Nephron progenitor cell (in vitro differentiated cells): ENCODE measurements around the gene CDH6.

Experiments used
- DNase-seq: peaks from one replicate; pipeline ENCODE4 v3.0.0; 2021
- H3K27ac Mint-ChIP-seq: 2 replicates; pipeline ENCODE4 v1.8.0; 2021; ENCODE audit warnings: mild to moderate bottlenecking, moderate library complexity, mixed read lengths
- H3K27me3 Mint-ChIP-seq: 2 replicates; pipeline ENCODE4 v1.8.0; 2021; ENCODE audit warnings: mild to moderate bottlenecking, low read depth, mixed read lengths; ENCODE audit not compliant: poor library complexity
- H3K36me3 Mint-ChIP-seq: 2 replicates; pipeline ENCODE4 v1.8.0; 2021; ENCODE audit warnings: low read depth, mixed read lengths
- H3K4me1 Mint-ChIP-seq: 2 replicates; pipeline ENCODE4 v1.8.0; 2021; ENCODE audit warnings: mixed read lengths
- H3K4me3 Mint-ChIP-seq: 2 replicates; pipeline ENCODE4 v1.8.0; 2021; ENCODE audit warnings: mild to moderate bottlenecking, moderate library complexity, mixed read lengths
- H3K9me3 Mint-ChIP-seq: 2 replicates; pipeline ENCODE4 v1.8.0; 2021; ENCODE audit warnings: mild to moderate bottlenecking, moderate library complexity, mixed read lengths
- CTCF ChIP-seq: fragments of 200-600 bp; sonication (generic); IDR thresholded peaks from 2 replicates; pipeline ENCODE4 v1.5.0; 2021; ENCODE audit warnings: antibody characterized with exemption

Gene CDH6

GRCh38 chr5:31332160-31332559 is 138.7 kb downstream of the CDH6 start:
- no peak overlapping the region for H3K4me3 Mint-ChIP-seq
- no peak for DNase-seq
- TF ChIP-seq CTCF, result no peak

DNA sequence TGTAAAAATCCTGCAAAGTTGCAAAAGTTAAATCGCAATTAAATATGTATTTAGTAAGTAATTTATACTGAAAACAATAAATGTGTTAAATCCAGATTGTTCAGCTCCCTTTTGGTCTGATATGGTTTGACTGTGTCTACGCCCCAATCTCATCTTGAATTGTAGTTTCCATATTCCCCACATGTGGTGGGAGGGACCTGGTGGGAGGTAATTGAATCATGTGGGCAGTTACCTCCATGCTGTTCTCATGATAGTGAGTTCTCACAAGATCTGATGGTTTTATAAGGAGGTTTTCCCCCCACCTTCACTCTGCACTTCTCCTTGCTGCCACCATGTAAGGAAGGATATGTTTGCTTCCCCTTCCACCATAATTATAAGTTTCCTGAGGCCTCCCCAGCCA is 140.0 kb downstream of the CDH6 start:
- no peak for TF ChIP-seq CTCF
- H3K4me3 Mint-ChIP-seq, result no peak overlapping the region
- H3K4me1 Mint-ChIP-seq, result peaks cover 4% of the 10 kb centered on the region
- H3K27ac Mint-ChIP-seq, result no peak overlapping the region
- no peaks in the 10 kb centered on the region for H3K9me3 Mint-ChIP-seq
- no peaks in the 10 kb centered on the region for H3K36me3 Mint-ChIP-seq
- DNase-seq, result no peak
- no peaks in the 10 kb centered on the region for H3K27me3 Mint-ChIP-seq

More at GRCh38 chr5:31332160-31332559, 138.7 kb downstream of the CDH6 start:
- no peak overlapping the region for H3K27ac Mint-ChIP-seq
- H3K9me3 Mint-ChIP-seq, result no peaks in the 10 kb centered on the region
- H3K27me3 Mint-ChIP-seq, result no peaks in the 10 kb centered on the region
- peaks cover 4% of the 10 kb centered on the region for H3K4me1 Mint-ChIP-seq
- no peaks in the 10 kb centered on the region for H3K36me3 Mint-ChIP-seq

DNA sequence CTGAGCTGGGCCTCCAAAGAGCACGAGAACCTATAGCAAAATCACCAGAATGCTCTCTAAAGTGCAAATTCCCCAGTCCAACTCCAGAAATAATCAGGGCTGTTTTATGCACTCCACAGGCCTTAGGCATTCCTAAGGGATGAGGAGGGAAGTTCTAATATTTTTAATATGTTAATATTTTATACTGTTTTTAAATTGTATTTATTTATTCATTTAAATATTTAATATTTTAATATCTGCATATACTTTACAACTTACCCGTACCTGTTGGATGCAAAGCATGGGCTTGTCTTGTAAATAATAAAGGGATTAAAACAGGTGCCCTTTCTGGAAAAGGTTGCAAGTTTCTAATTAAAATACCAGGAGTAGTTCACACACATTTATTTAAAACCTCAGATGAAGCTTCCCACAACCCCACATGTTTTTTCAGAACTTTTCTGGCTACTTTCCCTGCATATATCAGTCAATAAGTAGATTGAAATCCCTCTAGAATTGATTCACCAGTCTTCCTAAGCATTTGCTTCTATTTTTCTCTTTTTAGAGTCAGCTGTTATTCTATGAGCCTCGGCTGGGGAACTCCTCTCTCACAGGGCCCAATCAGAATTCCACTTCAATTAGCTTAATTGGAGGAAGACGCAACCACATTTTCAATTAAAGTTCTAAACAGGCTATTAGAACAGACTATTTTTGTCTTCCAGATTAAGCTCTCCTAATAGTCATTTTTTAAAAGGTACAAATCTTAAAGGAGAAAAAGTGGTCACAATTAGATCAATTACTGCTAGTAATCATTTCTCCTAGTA is 140.8 kb downstream of the CDH6 start:
- H3K27me3 Mint-ChIP-seq, result no peaks in the 10 kb centered on the region
- H3K9me3 Mint-ChIP-seq, result no peaks in the 10 kb centered on the region
- no peak overlapping the region for H3K4me3 Mint-ChIP-seq
- peaks cover 4% of the 10 kb centered on the region for H3K4me1 Mint-ChIP-seq
- DNase-seq, result no peak
- no peak overlapping the region for H3K27ac Mint-ChIP-seq
- no peaks in the 10 kb centered on the region for H3K36me3 Mint-ChIP-seq
- TF ChIP-seq CTCF, result no peak

- no peaks in the 10 kb centered on the region for H3K36me3 Mint-ChIP-seq
- no peaks in the 10 kb centered on the region for H3K27me3 Mint-ChIP-seq
- H3K4me1 Mint-ChIP-seq, result peaks cover 3% of the 10 kb centered on the region
- H3K9me3 Mint-ChIP-seq, result no peaks in the 10 kb centered on the region
- TF ChIP-seq CTCF, result no peak
- H3K27ac Mint-ChIP-seq, result no peak overlapping the region
- H3K4me3 Mint-ChIP-seq, result no peak overlapping the region
- no peak for DNase-seq
Observed at GRCh38 chr5:31335456-31335855, 142.0 kb downstream of the CDH6 start.

DNA sequence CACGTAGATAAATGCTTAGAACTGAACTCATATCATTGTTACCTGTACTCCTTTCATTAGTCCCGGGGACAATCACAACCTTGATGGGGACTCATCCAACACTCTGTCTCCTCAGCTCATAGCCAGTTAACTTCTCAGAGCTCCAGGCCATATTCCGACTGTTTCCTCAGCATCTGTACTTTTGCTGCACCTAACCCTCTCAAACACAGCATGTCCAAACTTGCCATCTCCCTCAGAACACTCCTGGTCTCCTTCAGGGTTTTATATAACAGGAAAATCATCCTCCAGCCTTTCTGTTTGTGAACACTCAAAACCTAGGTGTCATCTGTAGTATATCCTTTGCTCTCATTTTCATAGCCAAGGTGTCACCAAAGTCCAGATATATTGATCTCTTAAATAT is 150.5 kb downstream of the CDH6 start:
- H3K4me1 Mint-ChIP-seq, result no peaks in the 10 kb centered on the region
- no peak for TF ChIP-seq CTCF
- no peak for DNase-seq
- H3K4me3 Mint-ChIP-seq, result no peak overlapping the region
- no peak overlapping the region for H3K27ac Mint-ChIP-seq
- H3K9me3 Mint-ChIP-seq, result peaks cover 6% of the 10 kb centered on the region
- no peaks in the 10 kb centered on the region for H3K36me3 Mint-ChIP-seq
- no peaks in the 10 kb centered on the region for H3K27me3 Mint-ChIP-seq
